Mesenchymal stem cell (in vitro differentiated cells and primary cell): ENCODE results near the gene ADAMTSL5. TPM values are rescaled to one million over a fixed set of nuclear protein-coding genes. Genes with fewer than 3 reads are reported as not detected.
A peak's percentile ranks its signal among the peaks of the same experiment; 100 is the strongest.

Experiments used
- DNase-seq: peaks from one replicate; pipeline ENCODE4 v3.0.0-alpha.2; 2013
- H2AFZ ChIP-seq: one replicate; pipeline ENCODE4 v1.6.1; 2013; ENCODE audit warnings: low read depth, mild to moderate bottlenecking, control low read depth, inconsistent platforms, low read length, moderate library complexity
- H2AK5ac ChIP-seq: 2 replicates; pipeline ENCODE4 v1.6.1; 2013; ENCODE audit warnings: low read length, moderate library complexity, mild to moderate bottlenecking, inconsistent platforms; ENCODE audit not compliant: severe bottlenecking
- H2BK120ac ChIP-seq: one replicate; pipeline ENCODE4 v1.6.1; 2013; ENCODE audit warnings: low read depth, mild to moderate bottlenecking, inconsistent platforms, low read length, moderate library complexity
- H2BK12ac ChIP-seq, 2 experiments: one replicate each; pipeline ENCODE4 v1.6.1; 2013; ENCODE audit warnings: inconsistent platforms in 2 of 2, low read length in 2 of 2, mild to moderate bottlenecking in 2 of 2, moderate library complexity in 2 of 2, control low read depth in 1 of 2
- H2BK15ac ChIP-seq: one replicate; pipeline ENCODE4 v1.6.1; 2013; ENCODE audit warnings: mild to moderate bottlenecking, low read depth, inconsistent platforms; ENCODE audit not compliant: poor library complexity, severe bottlenecking
- H2BK5ac ChIP-seq: 2 replicates; pipeline ENCODE4 v1.6.1; 2013; ENCODE audit warnings: low read depth, mild to moderate bottlenecking, low read length, control low read depth, inconsistent platforms; ENCODE audit not compliant: poor library complexity, severe bottlenecking
- H3K14ac ChIP-seq, 2 experiments: one replicate each; pipeline ENCODE4 v1.6.1; 2013; ENCODE audit warnings: inconsistent platforms in 2 of 2, low read length in 2 of 2, control low read depth in 1 of 2, mild to moderate bottlenecking in 1 of 2, moderate library complexity in 1 of 2
- H3K18ac ChIP-seq, 2 experiments: one replicate each; pipeline ENCODE4 v1.6.1; 2013; ENCODE audit warnings: inconsistent platforms in 2 of 2, low read length in 2 of 2, control low read depth in 1 of 2, low read depth in 1 of 2, mild to moderate bottlenecking in 1 of 2
- H3K23ac ChIP-seq, 2 experiments: one replicate each; pipeline ENCODE4 v1.6.1; 2013; ENCODE audit warnings: inconsistent platforms in 2 of 2, low read length in 2 of 2, mild to moderate bottlenecking in 2 of 2, moderate library complexity in 2 of 2, control low read depth in 1 of 2
- H3K27ac ChIP-seq: 2 replicates; pipeline ENCODE4 v1.5.1; 2013; ENCODE audit warnings: mild to moderate bottlenecking, moderate library complexity, low read length, control low read depth, inconsistent platforms; ENCODE audit not compliant: poor library complexity, severe bottlenecking
- H3K27me3 ChIP-seq, 2 experiments: 2 replicates each; pipeline versions ENCODE4 v1.6.1 to v1.7.0; 2013; ENCODE audit warnings: low read length in 2 of 2, mild to moderate bottlenecking in 2 of 2, moderate library complexity in 2 of 2, control low read depth in 1 of 2, inconsistent platforms in 1 of 2; ENCODE audit not compliant: control insufficient read depth in 1 of 2, insufficient read depth in 1 of 2
- H3K36me3 ChIP-seq, 2 experiments: 2 replicates each; pipeline versions ENCODE4 v1.6.1 to v1.7.0; 2013; ENCODE audit warnings: low read length in 2 of 2, control low read depth in 1 of 2, inconsistent platforms in 1 of 2, low read depth in 1 of 2, mild to moderate bottlenecking in 1 of 2; ENCODE audit not compliant: insufficient read depth in 2 of 2, control insufficient read depth in 1 of 2
- H3K4ac ChIP-seq, 2 experiments: one replicate each; pipeline ENCODE4 v1.6.1; 2013; ENCODE audit warnings: inconsistent platforms in 2 of 2, low read length in 2 of 2, mild to moderate bottlenecking in 2 of 2, moderate library complexity in 2 of 2, control low read depth in 1 of 2, low read depth in 1 of 2
- H3K4me1 ChIP-seq: 2 replicates; pipeline ENCODE4 v1.6.1; 2013; ENCODE audit warnings: low read depth, low read length, control low read depth; ENCODE audit not compliant: control insufficient read depth, insufficient read depth
- H3K4me2 ChIP-seq: 2 replicates; pipeline ENCODE4 v1.6.1; 2013; ENCODE audit warnings: low read length, mild to moderate bottlenecking, inconsistent platforms; ENCODE audit not compliant: poor library complexity, severe bottlenecking
- H3K4me3 ChIP-seq, 2 experiments: 2 replicates each; pipeline versions ENCODE4 v1.5.1 to v1.7.0; 2013; ENCODE audit warnings: low read length in 2 of 2, mild to moderate bottlenecking in 2 of 2, control low read depth in 1 of 2, low read depth in 1 of 2; ENCODE audit not compliant: insufficient read depth in 1 of 2
- H3K79me1 ChIP-seq: replicated peaks from 2 replicates; pipeline ENCODE4 v1.6.1; 2013; ENCODE audit warnings: mild to moderate bottlenecking, control low read depth, low read length, inconsistent platforms; ENCODE audit not compliant: poor library complexity, severe bottlenecking
- H3K9ac ChIP-seq: 2 replicates; pipeline ENCODE4 v1.7.0; 2013; ENCODE audit warnings: mild to moderate bottlenecking, low read length, moderate library complexity
- H3K9me3 ChIP-seq: 2 replicates; pipeline ENCODE4 v1.7.0; 2013; ENCODE audit warnings: mild to moderate bottlenecking, low read length; ENCODE audit not compliant: control insufficient read depth
- H4K8ac ChIP-seq: one replicate; pipeline ENCODE4 v1.6.1; 2013; ENCODE audit warnings: inconsistent platforms, mild to moderate bottlenecking, low read length, moderate library complexity
- H4K91ac ChIP-seq: one replicate; pipeline ENCODE4 v1.6.1; 2013; ENCODE audit warnings: mild to moderate bottlenecking, low read length, inconsistent platforms
- WGBS: methylation state at CpG from one replicate; pipeline ENCODE4 v1.1.7; 2013; ENCODE audit warnings: mixed read lengths; 5-methylcytosine and 5-hydroxymethylcytosine counted together
- polyA plus RNA-seq, 2 experiments: library from polyadenylated mRNA; stranded (reverse); fragments of 200-250 nt; gene quantifications; one replicate each; pipeline ENCODE4 v1.2.3, GENCODE V29; 2013

ADAMTSL5 gene
- 10.8 TPM for polyA plus RNA-seq (2013, experiment 1 of 2)
- polyA plus RNA-seq (2013, experiment 2 of 2) = 8.4 TPM

- Histone ChIP-seq H2AFZ (no peak within 1 kb of the TSS), H2BK5ac (peak within 1 kb of the TSS; percentile 24), H2BK15ac (peak within 1 kb of the TSS; percentile 4), H3K36me3 (peaks cover 0 to 9% of the 10 kb centered on the region in 2 experiments), H3K14ac (peak within 1 kb of the TSS in 1 of 2 experiments; percentile 44), H3K4me1 (peaks cover 27% of the 10 kb centered on the region), H4K8ac (peak within 1 kb of the TSS; percentile 81), H2BK12ac (peak within 1 kb of the TSS in 1 of 2 experiments; percentile 38), H2AK5ac (peak within 1 kb of the TSS; percentile 10), H3K9me3 (peaks cover 2% of the 10 kb centered on the region), H3K4me2 (peak within 1 kb of the TSS; percentile 84), H3K27ac (no peak within 1 kb of the TSS), H3K9ac (peak within 1 kb of the TSS; percentile 76), H3K4ac (peak within 1 kb of the TSS in 1 of 2 experiments; percentile 75), H3K27me3 (peaks cover 4 to 44% of the 10 kb centered on the region in 2 experiments), H4K91ac (peak within 1 kb of the TSS; percentile 55), H3K4me3 (peak within 1 kb of the TSS; percentile 66 to 71), H3K23ac (no peak within 1 kb of the TSS), H2BK120ac (peak within 1 kb of the TSS; percentile 55), H3K18ac (peak within 1 kb of the TSS; percentile 61 to 66), H3K79me1 (peaks cover 8% of the 10 kb centered on the region)
- DNase-seq = peak; percentile 61
- WGBS = 7% methylated on average over 40 of the region's 78 CpGs
Observed at GRCh38 chr19:1512671-1513498, at the start of gene ADAMTSL5. Gene ADAMTSL5, minus strand, starts transcription at chr19:1513019. Its CDS starts 2,076 bp downstream, at chr19:1510943.

GRCh38 chr19:1561236-1561842 is 48.5 kb upstream of the ADAMTSL5 start:
- H3K4me3 ChIP-seq = no peak overlapping the region
- H3K4ac ChIP-seq = no peak overlapping the region
- H3K18ac ChIP-seq = no peak overlapping the region
- H3K36me3 ChIP-seq = peaks cover 0 to 64% of the 10 kb centered on the region in 2 experiments
- no peak overlapping the region for H2BK5ac ChIP-seq
- H3K23ac ChIP-seq = peak overlapping the region in 1 of 2 experiments; percentile 41
- no peak overlapping the region for H2BK120ac ChIP-seq
- H3K14ac ChIP-seq = no peak overlapping the region
- no peak overlapping the region for H2BK15ac ChIP-seq
- over 99% methylated on average over 17 of the region's 17 CpGs for WGBS
- no peak for DNase-seq
- H3K27ac ChIP-seq = no peak overlapping the region
- no peak overlapping the region for H3K9ac ChIP-seq
- H3K4me1 ChIP-seq = peaks cover 36% of the 10 kb centered on the region
- H2AFZ ChIP-seq = no peak overlapping the region
- H4K8ac ChIP-seq = no peak overlapping the region
- H3K4me2 ChIP-seq = no peak overlapping the region
- H3K79me1 ChIP-seq = peaks cover 5% of the 10 kb centered on the region
- H2BK12ac ChIP-seq = no peak overlapping the region
- no peaks in the 10 kb centered on the region for H3K9me3 ChIP-seq
- H4K91ac ChIP-seq = no peak overlapping the region
- H2AK5ac ChIP-seq = no peak overlapping the region
- no peaks in the 10 kb centered on the region for H3K27me3 ChIP-seq

- DNase-seq = no peak
- no peak overlapping the region for H2BK120ac ChIP-seq
- H3K9ac ChIP-seq = peak overlapping the region; percentile 6
- H3K4me3 ChIP-seq = no peak overlapping the region
- H3K36me3 ChIP-seq = peaks cover 0 to 67% of the 10 kb centered on the region in 2 experiments
- WGBS = 97% methylated on average over 25 of the region's 25 CpGs
- H2BK15ac ChIP-seq = no peak overlapping the region
- no peaks in the 10 kb centered on the region for H3K27me3 ChIP-seq
- no peaks in the 10 kb centered on the region for H3K9me3 ChIP-seq
- H3K4ac ChIP-seq = no peak overlapping the region
- no peak overlapping the region for H3K14ac ChIP-seq
- H3K79me1 ChIP-seq = peaks cover 9% of the 10 kb centered on the region
- H3K4me1 ChIP-seq = peaks cover 31% of the 10 kb centered on the region
- no peak overlapping the region for H2BK12ac ChIP-seq
- H2AFZ ChIP-seq = no peak overlapping the region
- no peak overlapping the region for H4K91ac ChIP-seq
- no peak overlapping the region for H3K18ac ChIP-seq
- H4K8ac ChIP-seq = no peak overlapping the region
- H2BK5ac ChIP-seq = no peak overlapping the region
- no peak overlapping the region for H3K23ac ChIP-seq
- H3K27ac ChIP-seq = no peak overlapping the region
- no peak overlapping the region for H3K4me2 ChIP-seq
- H2AK5ac ChIP-seq = no peak overlapping the region
Observed at GRCh38 chr19:1560286-1560882, 47.6 kb upstream of the ADAMTSL5 start.

- peaks cover 25% of the 10 kb centered on the region for H3K4me1 ChIP-seq
- no peak overlapping the region for H4K91ac ChIP-seq
- no peaks in the 10 kb centered on the region for H3K27me3 ChIP-seq
- H4K8ac ChIP-seq = no peak overlapping the region
- no peak overlapping the region for H2BK12ac ChIP-seq
- H3K4me2 ChIP-seq = no peak overlapping the region
- H3K79me1 ChIP-seq = peaks cover 18% of the 10 kb centered on the region
- H2BK5ac ChIP-seq = no peak overlapping the region
- no peak overlapping the region for H3K18ac ChIP-seq
- no peak overlapping the region for H2AK5ac ChIP-seq
- no peak for DNase-seq
- no peaks in the 10 kb centered on the region for H3K9me3 ChIP-seq
- H3K27ac ChIP-seq = no peak overlapping the region
- 94% methylated on average over 9 of the region's 12 CpGs for WGBS
- H3K4me3 ChIP-seq = no peak overlapping the region
- no peak overlapping the region for H3K4ac ChIP-seq
- no peak overlapping the region for H2AFZ ChIP-seq
- no peak overlapping the region for H3K23ac ChIP-seq
- H3K36me3 ChIP-seq = peaks cover 0 to 65% of the 10 kb centered on the region in 2 experiments
- no peak overlapping the region for H3K9ac ChIP-seq
- no peak overlapping the region for H2BK15ac ChIP-seq
- no peak overlapping the region for H2BK120ac ChIP-seq
- H3K14ac ChIP-seq = no peak overlapping the region
Observed at GRCh38 chr19:1558552-1558951, 45.7 kb upstream of the ADAMTSL5 start.
